Stimulated activated CD8-positive, alpha-beta memory T cell treated with anti-CD3 and anti-CD28 coated beads, Interleukin-2, amount 100 ng/mL, for 48 hours (primary cell): Measurements from ENCODE around the gene TMCC1.
"Not testable (repeated sequence)": the region's sequence is repeated elsewhere in the genome, so short reads cannot be mapped to it uniquely, and the experiment has no call there.

Experiments used
- DNase-seq, 2 donors: peaks; one replicate each; pipeline ENCODE4 v3.0.0-alpha.2; 2020; ENCODE audit warnings: low read depth in 2 of 2

TMCC1 gene

GRCh38 chr3:129836381-129837064 lies 57.0 kb downstream of the TMCC1 start:
- DNase-seq, result no peak

GRCh38 chr3:129835198-129835597 lies 58.3 kb downstream of the TMCC1 start:
- DNase-seq, result no peak

GRCh38 chr3:129834580-129834979 lies 58.9 kb downstream of the TMCC1 start:
- DNase-seq, result no peak

- DNase-seq, result not testable (repeated sequence)
These were observed 61.6 kb downstream of the TMCC1 start for GRCh38 chr3:129831942-129832341.

- no peak for DNase-seq
These were observed 62.0 kb downstream of the TMCC1 start for GRCh38 chr3:129831503-129831902.

- no peak for DNase-seq
These were observed 63.9 kb downstream of the TMCC1 start for GRCh38 chr3:129829640-129830039.

GRCh38 chr3:129827765-129828164 lies 65.7 kb downstream of the TMCC1 start:
- peak; percentile 4 to 21 for DNase-seq

- DNase-seq, result peak in 1 of 2 donors; percentile 27
These were observed 68.5 kb downstream of the TMCC1 start for GRCh38 chr3:129824926-129825541.

GRCh38 chr3:129822679-129823078 lies 70.8 kb downstream of the TMCC1 start:
- no peak for DNase-seq

GRCh38 chr3:129822241-129822640 lies 71.3 kb downstream of the TMCC1 start:
- DNase-seq, result no peak

GRCh38 chr3:129820587-129820986 lies 72.9 kb downstream of the TMCC1 start:
- no peak for DNase-seq

GRCh38 chr3:129812589-129812988 lies 80.9 kb downstream of the TMCC1 start:
- DNase-seq, result no peak

- DNase-seq, result no peak
These were observed 84.2 kb downstream of the TMCC1 start for GRCh38 chr3:129809297-129809696.

GRCh38 chr3:129796146-129796545 lies 97.4 kb downstream of the TMCC1 start:
- no peak for DNase-seq

GRCh38 chr3:129795186-129796010 lies 98.1 kb downstream of the TMCC1 start:
- no peak for DNase-seq

- no peak for DNase-seq
These were observed 99.0 kb downstream of the TMCC1 start for GRCh38 chr3:129794311-129795185.

- DNase-seq, result no peak
These were observed 99.6 kb downstream of the TMCC1 start for GRCh38 chr3:129793942-129794310.

- DNase-seq, result no peak
These were observed 100.2 kb downstream of the TMCC1 start for GRCh38 chr3:129793319-129793718.

- no peak for DNase-seq
These were observed 110.0 kb downstream of the TMCC1 start for GRCh38 chr3:129783470-129783869.

GRCh38 chr3:129778871-129779270 lies 114.6 kb downstream of the TMCC1 start:
- DNase-seq, result no peak

GRCh38 chr3:129777806-129778205 lies 115.7 kb downstream of the TMCC1 start:
- DNase-seq, result no peak

- DNase-seq, result no peak
These were observed 117.6 kb downstream of the TMCC1 start for GRCh38 chr3:129775870-129776269.
